HepG2 (cell line): ENCODE data around the gene TSC22D2. TPM values are rescaled to one million over a fixed set of nuclear protein-coding genes. Genes with fewer than 3 reads are reported as not detected.
A peak's percentile ranks its signal among the peaks of the same experiment; 100 is the strongest.

Experiments
- ATAC-seq: fragments of 200-7000 bp; cut with Tn5 transposase; 3 replicates; pipeline ENCODE4 v1.9.1; 2020; ENCODE audit warnings: mild to moderate bottlenecking, moderate library complexity
- BruUV-seq: library from RNA; stranded (reverse); fragments of 400-500 nt; replicated peaks from 2 replicates; lab custom pipeline; 2021; lab: Mats Ljungman, UMichigan
- CTCF ChIA-PET: fragments of 300-600 bp; formaldehyde crosslinking; extraction: SDS; loops from one replicate; lab custom pipeline; 2021; ENCODE audit warnings: low total read pairs, inconsistent platforms, low intra/inter-chr PET ratio; lab: Yijun Ruan, JAX
- POLR2A ChIA-PET: fragments of 350-600 bp; sonication (Branson Sonifier 250); formaldehyde crosslinking; loops from one replicate; lab custom pipeline; 2020; ENCODE audit warnings: antibody characterized with exemption, inconsistent platforms; lab: Yijun Ruan, JAX
- DNase-seq: peaks from one replicate; pipeline ENCODE4 v3.0.0-alpha.2; 2015; ENCODE audit warnings: low spot score
- FAIRE-seq: peaks from 3 replicates; lab custom pipeline; 2011; peaks lifted over from hg19 to GRCh38; lab: Jason Lieb, UNC
- H2AFZ ChIP-seq: one replicate; pipeline ENCODE4 v1.6.1; 2011; ENCODE audit warnings: low read length, inconsistent platforms
- H3K27ac ChIP-seq: fragments of 300-600 bp; 3 replicates; pipeline ENCODE4 v1.8.0; 2011; ENCODE audit warnings: mixed run types, mild to moderate bottlenecking, mixed read lengths, low read length, inconsistent platforms; ENCODE audit not compliant: insufficient read depth; ENCODE audit errors: extremely low read length
- H3K27me3 ChIP-seq, 2 experiments: fragments of 200-600 bp in 1 of 2; 2 replicates in 1 of 2; 3 replicates in 1 of 2; pipeline versions ENCODE4 v1.6.0 to v1.8.0; 2011; ENCODE audit warnings: low read length in 2 of 2, mild to moderate bottlenecking in 2 of 2, moderate library complexity in 2 of 2, inconsistent platforms in 1 of 2; ENCODE audit not compliant: insufficient read depth in 2 of 2, control insufficient read depth in 1 of 2
- H3K36me3 ChIP-seq, 2 experiments: fragments of 200-600 bp in 1 of 2; replicated peaks in 1 of 2; 2 replicates in 1 of 2; 3 replicates in 1 of 2; pipeline versions ENCODE4 v1.5.1 to v1.8.0; 2011; ENCODE audit warnings: low read length in 2 of 2, inconsistent platforms in 1 of 2; ENCODE audit not compliant: insufficient read depth in 2 of 2, control insufficient read depth in 1 of 2
- H3K4me1 ChIP-seq: 2 replicates; pipeline ENCODE4 v1.5.1; 2012; ENCODE audit warnings: low read length, inconsistent platforms; ENCODE audit not compliant: insufficient read depth
- H3K4me2 ChIP-seq: 2 replicates; pipeline ENCODE4 v1.6.0; 2011; ENCODE audit warnings: low read depth, low read length, inconsistent platforms
- H3K4me3 ChIP-seq, 3 experiments: fragments of 200-600 bp in 1 of 3; sonication (generic), shearing (Covaris generic) in 1 of 3; replicated peaks in 1 of 3; 2 replicates each; pipeline ENCODE4 v1.5.1; 2011 to 2016; ENCODE audit warnings: low read length in 3 of 3, inconsistent platforms in 2 of 3, low read depth in 2 of 3, mild to moderate bottlenecking in 2 of 3, control low read depth in 1 of 3, mixed read lengths in 1 of 3; ENCODE audit not compliant: insufficient read depth in 1 of 3
- H3K79me2 ChIP-seq: one replicate; pipeline ENCODE4 v1.6.1; 2011; ENCODE audit warnings: low read length, inconsistent platforms; ENCODE audit not compliant: insufficient read depth
- H3K9ac ChIP-seq: 2 replicates; pipeline ENCODE4 v1.6.0; 2011; ENCODE audit warnings: mild to moderate bottlenecking, low read depth, low read length, inconsistent platforms; ENCODE audit not compliant: insufficient read depth
- H3K9me3 ChIP-seq: 2 replicates; pipeline ENCODE4 v1.5.1; 2012; ENCODE audit warnings: mild to moderate bottlenecking, low read length
- H4K20me1 ChIP-seq: 2 replicates; pipeline ENCODE4 v1.6.0; 2011; ENCODE audit warnings: inconsistent platforms, mild to moderate bottlenecking, low read length, moderate library complexity; ENCODE audit not compliant: insufficient read depth
- ARID4A ChIP-seq: sonication (generic); formaldehyde crosslinking; IDR thresholded peaks from 2 replicates; pipeline ENCODE4 v1.5.0; 2020; ENCODE audit warnings: mild to moderate bottlenecking, missing genetic modification reagents, borderline replicate concordance
- ARID5B ChIP-seq: IDR thresholded peaks from 2 replicates; pipeline ENCODE4 v1.4.0; 2020; ENCODE audit warnings: mild to moderate bottlenecking, missing genetic modification reagents
- KLF13 ChIP-seq: sonication (generic); formaldehyde crosslinking; IDR thresholded peaks from 2 replicates; pipeline ENCODE4 v1.4.0; 2020; ENCODE audit warnings: mild to moderate bottlenecking, missing genetic modification reagents
- MTA1 ChIP-seq: sonication (generic); formaldehyde crosslinking; IDR thresholded peaks from 2 replicates; pipeline ENCODE4 v1.4.0; 2020; ENCODE audit warnings: missing genetic modification reagents, mild to moderate bottlenecking, borderline replicate concordance
- NR0B2 ChIP-seq: sonication (generic); formaldehyde crosslinking; IDR thresholded peaks from 2 replicates; pipeline ENCODE4 v1.4.0; 2020; ENCODE audit warnings: mild to moderate bottlenecking, missing genetic modification reagents
- STAT5B ChIP-seq: sonication (generic); formaldehyde crosslinking; IDR thresholded peaks from 2 replicates; pipeline ENCODE4 v1.4.0; 2020; ENCODE audit warnings: missing genetic modification reagents
- TOPORS ChIP-seq: sonication (generic); formaldehyde crosslinking; IDR thresholded peaks from 2 replicates; pipeline ENCODE4 v1.8.0; 2023; ENCODE audit warnings: mild to moderate bottlenecking, missing genetic modification reagents
- U2AF1 ChIP-seq: fragments of 200-400 bp; formaldehyde crosslinking; optimal IDR thresholded peaks from 2 replicates; pipeline ENCODE3; 2017; ENCODE audit warnings: mild to moderate bottlenecking, low read depth, low read length
- ZNF3 ChIP-seq: IDR thresholded peaks from 2 replicates; pipeline ENCODE4 v1.7.0; 2017; ENCODE audit warnings: inconsistent platforms
- ZNF543 ChIP-seq: sonication (generic); formaldehyde crosslinking; IDR thresholded peaks from 2 replicates; pipeline ENCODE4 v1.4.0; 2020; ENCODE audit warnings: mild to moderate bottlenecking, missing genetic modification reagents
- WGBS: methylation state at CpG from one replicate; pipeline ENCODE4 v1.1.6; 2017; ENCODE audit warnings: low lambda C conversion rate; 5-methylcytosine and 5-hydroxymethylcytosine counted together
- in situ Hi-C: cut with HindIII; loops from 2 replicates; pipeline ENCODE4 v1.10.0; 2017; ENCODE audit warnings: low pct_unique_long_range_greater_than_20kb; ENCODE audit not compliant: extremely low pct_ligation_motif_present
- intact Hi-C: fragments of 100-400 bp; cut with micrococcal nuclease; formaldehyde crosslinking; loops from one replicate; pipeline ENCODE4 v1.10.0; 2022; ENCODE audit not compliant: unreplicated experiment
- polyA plus RNA-seq, 8 experiments: library from polyadenylated mRNA; depleted of rRNA in 3 of 8; stranded (reverse) in 7 of 8; unstranded in 1 of 8; fragments of >200 nt; fragmentation: Illumina TruSeq in 4 of 8; extraction: Trizol in 4 of 8; gene quantifications; 2 replicates each; pipeline versions ENCODE4 v1.2.1 to v1.2.3, GENCODE V29; 2011 to 2016; ENCODE audit warnings: low read depth in 4 of 8, missing spikeins in 1 of 8, mixed read lengths in 1 of 8; ENCODE audit not compliant: insufficient read depth in 1 of 8
- total RNA-seq, 5 experiments: library from RNA; depleted of rRNA; stranded (reverse); fragments of >200 nt; fragmentation: Illumina TruSeq; extraction: Trizol; gene quantifications; 2 replicates each; pipeline ENCODE4 v1.2.3, GENCODE V29; 2016; ENCODE audit warnings: low read depth in 1 of 5

Gene TSC22D2
- total and polyA plus RNA-seq, 2 of the 13 experiments (the other 11 are each of a cell fraction or from before 2014, with no cell fraction given) = 4.6 to 8.2 TPM

GRCh38 chr3:150410311-150411105, 2.4 kb downstream of the TSC22D2 start:
- peak overlapping the region; percentile 89 to 97 (median 90) for H3K4me3 ChIP-seq
- H2AFZ ChIP-seq = no peak overlapping the region
- no peak for FAIRE-seq
- H3K27ac ChIP-seq = peak overlapping the region; percentile 99
- peak overlapping the region; percentile 89 for H3K4me2 ChIP-seq
- POLR2A ChIA-PET = interaction anchor here (0.8 to 2.0 kb wide), 3 partner anchors 26 to 193 kb away, joined by 4 to 6 read pairs (median 4); partner anchors contain the start of genes EIF2A, SELENOT and SERP1
- no peaks in the 10 kb centered on the region for H3K9me3 ChIP-seq
- H3K79me2 ChIP-seq = peaks cover 64% of the 10 kb centered on the region
- peak; percentile 21 for ATAC-seq
- peaks cover 61% of the 10 kb centered on the region for H4K20me1 ChIP-seq
- WGBS = 0% methylated on average over 4 of the region's 68 CpGs
- H3K9ac ChIP-seq = peak overlapping the region; percentile 90
- CTCF ChIA-PET = interaction anchor here (1.1 kb wide), 1 partner anchor 85 kb away, joined by 4 read pairs; no protein-coding TSS in a partner anchor
- BruUV-seq = no TSS peak
- in situ Hi-C loops = no loop called here
- no peaks in the 10 kb centered on the region; a peak in 1 of 5 replicates for H3K27me3 ChIP-seq
- H3K4me1 ChIP-seq = peaks cover 27% of the 10 kb centered on the region
- 0 out of 5 replicates have a peak, but pooled peaks cover 1 to 6% of the 10 kb centered on the region in 2 experiments for H3K36me3 ChIP-seq
- intact Hi-C loops = loop anchor here (1.0 to 10.0 kb wide), 5 partner anchors 37 to 476 kb away; partner anchors contain the start of genes EIF2A and SERP1
- DNase-seq = no peak
- no peak for TF ChIP-seq U2AF1
- TF ChIP-seq ARID4A (CRISPR knock-in tag) = peak; percentile 73
- TF ChIP-seq ZNF3 (CRISPR knock-in tag) = no peak
- no peak for TF ChIP-seq ARID5B
- TF ChIP-seq NR0B2 (CRISPR knock-in tag) = 0 out of 2 replicates have a peak, but pooled peaks have one; percentile 42
- peak; percentile 37; the same call in 1 of the 2 replicates for TF ChIP-seq MTA1 (CRISPR knock-in tag)
- no peak for TF ChIP-seq KLF13
- TF ChIP-seq ZNF543 (CRISPR knock-in tag) = peak; percentile 22; the same call in 1 of the 2 replicates
- peak; percentile 34; the same call in 1 of the 2 replicates for TF ChIP-seq TOPORS
- TF ChIP-seq STAT5B (CRISPR knock-in tag) = no peak
